H9 (cell line): ENCODE measurements around the gene GRIK1. TPM values are rescaled to one million over a fixed set of nuclear protein-coding genes. Genes with fewer than 3 reads are reported as not detected.
A peak's percentile ranks its signal among the peaks of the same experiment; 100 is the strongest.

Source experiments
- DNase-seq: peaks from one replicate; pipeline ENCODE4 v3.0.0-alpha.2; 2017
- H2AFZ ChIP-seq: one replicate; pipeline ENCODE4 v1.6.1; 2013; ENCODE audit warnings: mild to moderate bottlenecking, low read length, control low read depth, moderate library complexity
- H2AK5ac ChIP-seq: 2 replicates; pipeline ENCODE4 v1.6.1; 2013; ENCODE audit warnings: low read length, control low read depth, mixed read lengths; ENCODE audit not compliant: insufficient read length
- H2BK120ac ChIP-seq: one replicate; pipeline ENCODE4 v1.6.1; 2013; ENCODE audit warnings: low read depth, mild to moderate bottlenecking, low read length, control low read depth, inconsistent platforms; ENCODE audit not compliant: poor library complexity, severe bottlenecking
- H2BK12ac ChIP-seq: 2 replicates; pipeline ENCODE4 v1.6.1; 2013; ENCODE audit warnings: low read length, control low read depth, mixed read lengths, low read depth; ENCODE audit not compliant: insufficient read length
- H2BK15ac ChIP-seq: 2 replicates; pipeline ENCODE4 v1.6.1; 2013; ENCODE audit warnings: low read depth, low read length, control low read depth
- H2BK20ac ChIP-seq: one replicate; pipeline ENCODE4 v1.6.1; 2013; ENCODE audit warnings: low read depth, mild to moderate bottlenecking, low read length, control low read depth, inconsistent platforms; ENCODE audit not compliant: poor library complexity, severe bottlenecking
- H2BK5ac ChIP-seq: 2 replicates; pipeline ENCODE4 v1.6.1; 2013; ENCODE audit warnings: low read length, control low read depth, mixed read lengths; ENCODE audit not compliant: insufficient read length
- H3K14ac ChIP-seq: 2 replicates; pipeline ENCODE4 v1.6.1; 2013; ENCODE audit warnings: low read length, control low read depth; ENCODE audit not compliant: insufficient read depth
- H3K18ac ChIP-seq: 2 replicates; pipeline ENCODE4 v1.6.1; 2013; ENCODE audit warnings: low read depth, mild to moderate bottlenecking, mixed read lengths, low read length, control low read depth; ENCODE audit not compliant: insufficient read length
- H3K23ac ChIP-seq: 2 replicates; pipeline ENCODE4 v1.6.1; 2013; ENCODE audit warnings: low read length, control low read depth, mixed read lengths, low read depth; ENCODE audit not compliant: insufficient read length
- H3K23me2 ChIP-seq: 2 replicates; pipeline ENCODE4 v1.6.1; 2013; ENCODE audit warnings: low read depth, mild to moderate bottlenecking, mixed read lengths, low read length, control low read depth; ENCODE audit not compliant: insufficient read length, poor library complexity, severe bottlenecking
- H3K27ac ChIP-seq: 2 replicates; pipeline ENCODE4 v1.5.1; 2013; ENCODE audit warnings: low read length, control low read depth, mixed read lengths, low read depth; ENCODE audit not compliant: insufficient read length
- H3K27me3 ChIP-seq: 2 replicates; pipeline ENCODE4 v1.6.1; 2013; ENCODE audit warnings: low read length, control low read depth, inconsistent platforms; ENCODE audit not compliant: insufficient read depth
- H3K4ac ChIP-seq: 2 replicates; pipeline ENCODE4 v1.6.1; 2013; ENCODE audit warnings: low read depth, mild to moderate bottlenecking, control low read depth, inconsistent platforms, low read length, moderate library complexity
- H3K4me1 ChIP-seq: 2 replicates; pipeline ENCODE4 v1.6.1; 2013; ENCODE audit warnings: low read length, control low read depth, inconsistent platforms; ENCODE audit not compliant: insufficient read depth
- H3K4me2 ChIP-seq: 2 replicates; pipeline ENCODE4 v1.6.1; 2013; ENCODE audit warnings: low read length, control low read depth, mixed read lengths; ENCODE audit not compliant: insufficient read length, insufficient read depth
- H3K56ac ChIP-seq: 2 replicates; pipeline ENCODE4 v1.6.1; 2013; ENCODE audit warnings: low read depth, mild to moderate bottlenecking, mixed read lengths, low read length, control low read depth; ENCODE audit not compliant: insufficient read length
- H3K79me1 ChIP-seq: 2 replicates; pipeline ENCODE4 v1.6.1; 2013; ENCODE audit warnings: low read depth, mild to moderate bottlenecking, moderate library complexity, low read length, control low read depth, inconsistent platforms; ENCODE audit not compliant: insufficient read depth, poor library complexity, severe bottlenecking
- H3K79me2 ChIP-seq: 2 replicates; pipeline ENCODE4 v1.6.1; 2013; ENCODE audit warnings: low read length, control low read depth, inconsistent platforms; ENCODE audit not compliant: insufficient read depth
- H3K9ac ChIP-seq: 2 replicates; pipeline ENCODE4 v1.6.1; 2013; ENCODE audit warnings: low read length, control low read depth, mixed read lengths; ENCODE audit not compliant: insufficient read length; ENCODE audit errors: extremely low read depth
- H3K9me3 ChIP-seq: one replicate; pipeline ENCODE4 v1.6.1; 2013; ENCODE audit warnings: low read depth, low read length, inconsistent platforms; ENCODE audit not compliant: control insufficient read depth
- H3T11ph ChIP-seq: one replicate; pipeline ENCODE4 v1.6.1; 2013; ENCODE audit warnings: mild to moderate bottlenecking, low read length, control low read depth, inconsistent platforms
- H4K20me1 ChIP-seq: one replicate; pipeline ENCODE4 v1.6.1; 2013; ENCODE audit not compliant: control insufficient read depth, insufficient read length, insufficient read depth
- H4K5ac ChIP-seq: 2 replicates; pipeline ENCODE4 v1.6.1; 2013; ENCODE audit warnings: low read depth, mild to moderate bottlenecking, mixed read lengths, low read length, control low read depth; ENCODE audit not compliant: insufficient read length
- H4K8ac ChIP-seq: replicated peaks from 2 replicates; pipeline ENCODE4 v1.6.1; 2013; ENCODE audit warnings: low read length, control low read depth, mixed read lengths, low read depth; ENCODE audit not compliant: insufficient read length
- H4K91ac ChIP-seq: 2 replicates; pipeline ENCODE4 v1.6.1; 2013; ENCODE audit warnings: low read depth, mild to moderate bottlenecking, moderate library complexity, mixed read lengths, low read length, control low read depth; ENCODE audit not compliant: insufficient read length
- H3K27ac Mint-ChIP-seq, 3 experiments: 2 replicates in 2 of 3; 3 replicates in 1 of 3; pipeline ENCODE4 v1.8.0; 2020 to 2021; ENCODE audit warnings: mixed read lengths in 3 of 3, mild to moderate bottlenecking in 1 of 3, moderate library complexity in 1 of 3
- H3K27me3 Mint-ChIP-seq: 2 replicates; pipeline ENCODE4 v1.8.0; 2021; ENCODE audit warnings: low read depth, mild to moderate bottlenecking, moderate library complexity, mixed read lengths
- H3K36me3 Mint-ChIP-seq, 3 experiments: 2 replicates in 2 of 3; 3 replicates in 1 of 3; pipeline ENCODE4 v1.8.0; 2020 to 2021; ENCODE audit warnings: low read depth in 3 of 3, mixed read lengths in 3 of 3; ENCODE audit not compliant: insufficient read depth in 1 of 3
- H3K4me1 Mint-ChIP-seq, 2 experiments: 2 replicates each; pipeline ENCODE4 v1.8.0; 2020; ENCODE audit warnings: mixed read lengths in 2 of 2
- H3K4me3 Mint-ChIP-seq, 2 experiments: 2 replicates in 1 of 2; 3 replicates in 1 of 2; pipeline ENCODE4 v1.8.0; 2020 to 2021; ENCODE audit warnings: mild to moderate bottlenecking in 2 of 2, mixed read lengths in 2 of 2, moderate library complexity in 1 of 2
- H3K9me3 Mint-ChIP-seq, 2 experiments: 2 replicates in 1 of 2; 3 replicates in 1 of 2; pipeline ENCODE4 v1.8.0; 2020; ENCODE audit warnings: mild to moderate bottlenecking in 2 of 2, mixed read lengths in 2 of 2, moderate library complexity in 1 of 2
- WGBS: extraction: QIAGEN DNeasy Blood & Tissue Kit; methylation state at CpG from one replicate; pipeline ENCODE4 v1.1.7; 2013; ENCODE audit warnings: missing lambda C conversion rate, low lambda C conversion rate, mixed read lengths; ENCODE audit not compliant: insufficient read length; ENCODE audit errors: extremely low coverage; 5-methylcytosine and 5-hydroxymethylcytosine counted together
- total RNA-seq: library from RNA; stranded (reverse); gene quantifications from 2 replicates; pipeline ENCODE4 v1.2.1, GENCODE V29; 2021
- TF ChIP-seq, protein P1 (sequence below): fragments of 200-600 bp; sonication (generic); conservative IDR thresholded peaks from 3 replicates; pipeline ENCODE4 v1.8.0; 2021; ENCODE audit warnings: antibody characterized with exemption, mild to moderate bottlenecking

The GRIK1 gene
- total RNA-seq, 1 experiment from 2014 or later = not detected

DNA sequence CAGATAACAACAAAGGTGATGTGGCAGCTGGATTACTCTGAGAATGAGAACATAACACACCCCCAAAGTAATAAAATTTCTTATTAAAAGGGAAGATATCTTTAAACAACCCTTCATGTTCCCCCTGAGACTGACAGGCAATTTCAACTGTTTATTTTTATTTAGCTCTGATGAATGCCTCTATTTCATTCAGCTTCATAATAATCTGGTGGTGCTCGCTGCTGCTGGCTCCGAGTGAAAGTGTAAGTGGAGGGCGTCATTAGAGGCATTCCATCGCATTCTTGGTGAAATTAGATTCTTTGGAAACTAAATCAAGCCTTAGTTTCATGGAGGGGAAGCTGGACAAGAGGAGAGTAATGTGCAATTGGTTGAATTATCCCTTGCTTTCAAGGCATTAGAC, 128.9 kb downstream of the GRIK1 start:
- Histone ChIP-seq H4K20me1 (no peaks in the 10 kb centered on the region), H3K79me1 (no peaks in the 10 kb centered on the region), H2BK20ac (no peak overlapping the region), H3K79me2 (no peaks in the 10 kb centered on the region), H4K8ac (no peak overlapping the region), H2AK5ac (no peak overlapping the region), H3K27ac (no peak overlapping the region), H2AFZ (peak overlapping the region; percentile 40), H3T11ph (no peak overlapping the region), H4K91ac (no peak overlapping the region), H2BK120ac (no peak overlapping the region), H3K18ac (no peak overlapping the region), H3K27me3 (no peaks in the 10 kb centered on the region), H2BK5ac (no peak overlapping the region), H3K4ac (no peak overlapping the region), H3K23me2 (no peaks in the 10 kb centered on the region), H3K9me3 (no peaks in the 10 kb centered on the region), H4K5ac (no peak overlapping the region), H3K4me1 (peaks cover 5% of the 10 kb centered on the region; the same call in 1 of the 2 replicates), H2BK12ac (no peak overlapping the region), H2BK15ac (no peak overlapping the region), H3K14ac (no peak overlapping the region), H3K4me2 (no peak overlapping the region), H3K56ac (no peak overlapping the region), H3K9ac (no peak overlapping the region), H3K23ac (no peak overlapping the region)
- H3K4me1 Mint-ChIP-seq = peaks cover 10 to 17% of the 10 kb centered on the region in 2 experiments
- no peaks in the 10 kb centered on the region for H3K27me3 Mint-ChIP-seq
- DNase-seq = no peak
- H3K27ac Mint-ChIP-seq = 0 out of 7 replicates have a peak overlapping the region, but pooled peaks of 1 of the 3 experiments have one; percentile 3
- WGBS = no CpG with 5 or more reads among the region's 4 CpGs
- H3K9me3 Mint-ChIP-seq = no peaks in the 10 kb centered on the region
- H3K4me3 Mint-ChIP-seq = no peak overlapping the region
- TF ChIP-seq, protein P1, sequence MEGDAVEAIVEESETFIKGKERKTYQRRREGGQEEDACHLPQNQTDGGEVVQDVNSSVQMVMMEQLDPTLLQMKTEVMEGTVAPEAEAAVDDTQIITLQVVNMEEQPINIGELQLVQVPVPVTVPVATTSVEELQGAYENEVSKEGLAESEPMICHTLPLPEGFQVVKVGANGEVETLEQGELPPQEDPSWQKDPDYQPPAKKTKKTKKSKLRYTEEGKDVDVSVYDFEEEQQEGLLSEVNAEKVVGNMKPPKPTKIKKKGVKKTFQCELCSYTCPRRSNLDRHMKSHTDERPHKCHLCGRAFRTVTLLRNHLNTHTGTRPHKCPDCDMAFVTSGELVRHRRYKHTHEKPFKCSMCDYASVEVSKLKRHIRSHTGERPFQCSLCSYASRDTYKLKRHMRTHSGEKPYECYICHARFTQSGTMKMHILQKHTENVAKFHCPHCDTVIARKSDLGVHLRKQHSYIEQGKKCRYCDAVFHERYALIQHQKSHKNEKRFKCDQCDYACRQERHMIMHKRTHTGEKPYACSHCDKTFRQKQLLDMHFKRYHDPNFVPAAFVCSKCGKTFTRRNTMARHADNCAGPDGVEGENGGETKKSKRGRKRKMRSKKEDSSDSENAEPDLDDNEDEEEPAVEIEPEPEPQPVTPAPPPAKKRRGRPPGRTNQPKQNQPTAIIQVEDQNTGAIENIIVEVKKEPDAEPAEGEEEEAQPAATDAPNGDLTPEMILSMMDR = no peak
- H3K36me3 Mint-ChIP-seq = no peaks in the 10 kb centered on the region
